Endodermal cell (in vitro differentiated cells): ENCODE results near the gene CALD1. TPM values are rescaled to one million over a fixed set of nuclear protein-coding genes. Genes with fewer than 3 reads are reported as not detected.

Experiments
- DNase-seq: peaks from one replicate; pipeline ENCODE4 v3.0.0-alpha.2; 2017
- H3K27ac ChIP-seq: 2 replicates; pipeline ENCODE4 v1.5.1; 2013; ENCODE audit warnings: mild to moderate bottlenecking, low read depth, low read length, moderate library complexity
- H3K27me3 ChIP-seq: 2 replicates; pipeline ENCODE4 v1.6.1; 2013; ENCODE audit warnings: mild to moderate bottlenecking, low read length, moderate library complexity; ENCODE audit not compliant: insufficient read depth, control insufficient read depth, poor library complexity, severe bottlenecking
- H3K36me3 ChIP-seq: 2 replicates; pipeline ENCODE4 v1.7.0; 2013; ENCODE audit warnings: mild to moderate bottlenecking, low read length, moderate library complexity; ENCODE audit not compliant: control insufficient read depth, insufficient read depth
- H3K4me1 ChIP-seq: one replicate; pipeline ENCODE4 v1.7.0; 2013; ENCODE audit warnings: low read length; ENCODE audit not compliant: control insufficient read depth, insufficient read depth
- H3K4me3 ChIP-seq: 2 replicates; pipeline ENCODE4 v1.5.1; 2013; ENCODE audit warnings: mild to moderate bottlenecking, low read length, moderate library complexity
- H3K9ac ChIP-seq: 2 replicates; pipeline ENCODE4 v1.6.1; 2013; ENCODE audit warnings: mild to moderate bottlenecking, low read length, moderate library complexity; ENCODE audit not compliant: poor library complexity, severe bottlenecking; ENCODE audit errors: extremely low read depth
- H3K9me3 ChIP-seq: 2 replicates; pipeline ENCODE4 v1.6.1; 2013; ENCODE audit warnings: mild to moderate bottlenecking, low read length, moderate library complexity; ENCODE audit not compliant: control insufficient read depth
- H3K27ac Mint-ChIP-seq: 2 replicates; pipeline ENCODE4 v1.8.0; 2020; ENCODE audit warnings: mixed read lengths
- H3K27me3 Mint-ChIP-seq: 2 replicates; pipeline ENCODE4 v1.8.0; 2021; ENCODE audit warnings: mild to moderate bottlenecking, mixed read lengths; ENCODE audit not compliant: insufficient read depth
- H3K36me3 Mint-ChIP-seq: 2 replicates; pipeline ENCODE4 v1.8.0; 2020; ENCODE audit warnings: low read depth, mixed read lengths
- H3K4me1 Mint-ChIP-seq: 2 replicates; pipeline ENCODE4 v1.8.0; 2020; ENCODE audit warnings: mixed read lengths
- H3K4me3 Mint-ChIP-seq: 2 replicates; pipeline ENCODE4 v1.8.0; 2020; ENCODE audit warnings: mild to moderate bottlenecking, moderate library complexity, mixed read lengths
- H3K9me3 Mint-ChIP-seq: 2 replicates; pipeline ENCODE4 v1.8.0; 2020; ENCODE audit warnings: mild to moderate bottlenecking, mixed read lengths
- WGBS, 2 experiments: methylation state at CpG; one replicate each; pipeline versions ENCODE4 v1.1.5 to v1.1.7; 2013; ENCODE audit warnings: missing lambda C conversion rate in 2 of 2, mixed read lengths in 1 of 2; ENCODE audit not compliant: insufficient coverage in 1 of 2, insufficient read length in 1 of 2; 5-methylcytosine and 5-hydroxymethylcytosine counted together
- total RNA-seq, 2 donors: library from RNA; stranded (reverse); fragmentation: NEBNext Ultra II Directional in 1 of 2; extraction: Animal tissue kit (Norgen Biotek cat#: 25700) in 1 of 2; gene quantifications; 2 replicates in 1 of 2; 3 replicates in 1 of 2; pipeline ENCODE4 v1.2.1, GENCODE V29; 2021
- TF ChIP-seq, protein P1 (sequence below): fragments of 200-600 bp; sonication (generic); conservative IDR thresholded peaks from 2 replicates; pipeline ENCODE4 v1.5.0; 2021; ENCODE audit warnings: antibody characterized with exemption, mild to moderate bottlenecking

The CALD1 gene
- total RNA-seq, 2 donors from 2014 or later = 111 to 132 TPM

DNA sequence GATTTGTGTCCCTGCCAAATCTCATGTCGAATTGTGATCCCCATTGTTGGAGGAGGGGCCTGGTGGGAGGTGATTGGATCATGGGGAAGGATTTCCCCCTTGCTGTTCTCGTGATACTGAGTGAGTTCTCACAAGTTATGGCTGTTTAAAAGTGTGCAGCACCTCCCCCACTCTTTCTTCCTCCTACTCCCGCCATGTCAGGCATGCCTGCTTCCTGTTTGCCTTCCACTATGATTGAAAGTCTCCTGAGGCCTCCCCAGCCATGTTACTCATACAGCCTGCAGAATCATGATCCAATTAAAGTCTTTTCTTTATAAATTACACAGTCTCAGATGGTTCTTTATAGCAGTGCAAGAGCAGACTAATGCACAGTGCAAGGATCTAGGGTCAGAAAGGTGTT is 75.4 kb downstream of the CALD1 start:
- peaks cover 4% of the 10 kb centered on the region for H3K36me3 ChIP-seq
- no peak overlapping the region for H3K9ac ChIP-seq
- H3K9me3 ChIP-seq = no peaks in the 10 kb centered on the region
- peaks cover 23% of the 10 kb centered on the region for H3K4me1 Mint-ChIP-seq
- no peaks in the 10 kb centered on the region for H3K27me3 ChIP-seq
- peak overlapping the region; percentile 8 for H3K27ac Mint-ChIP-seq
- H3K36me3 Mint-ChIP-seq = no peaks in the 10 kb centered on the region
- DNase-seq = no peak
- H3K27me3 Mint-ChIP-seq = peaks cover 9% of the 10 kb centered on the region
- H3K9me3 Mint-ChIP-seq = no peaks in the 10 kb centered on the region
- no peak overlapping the region for H3K4me3 Mint-ChIP-seq
- H3K4me3 ChIP-seq = no peak overlapping the region
- no peaks in the 10 kb centered on the region for H3K4me1 ChIP-seq
- H3K27ac ChIP-seq = no peak overlapping the region
- TF ChIP-seq, protein P1, sequence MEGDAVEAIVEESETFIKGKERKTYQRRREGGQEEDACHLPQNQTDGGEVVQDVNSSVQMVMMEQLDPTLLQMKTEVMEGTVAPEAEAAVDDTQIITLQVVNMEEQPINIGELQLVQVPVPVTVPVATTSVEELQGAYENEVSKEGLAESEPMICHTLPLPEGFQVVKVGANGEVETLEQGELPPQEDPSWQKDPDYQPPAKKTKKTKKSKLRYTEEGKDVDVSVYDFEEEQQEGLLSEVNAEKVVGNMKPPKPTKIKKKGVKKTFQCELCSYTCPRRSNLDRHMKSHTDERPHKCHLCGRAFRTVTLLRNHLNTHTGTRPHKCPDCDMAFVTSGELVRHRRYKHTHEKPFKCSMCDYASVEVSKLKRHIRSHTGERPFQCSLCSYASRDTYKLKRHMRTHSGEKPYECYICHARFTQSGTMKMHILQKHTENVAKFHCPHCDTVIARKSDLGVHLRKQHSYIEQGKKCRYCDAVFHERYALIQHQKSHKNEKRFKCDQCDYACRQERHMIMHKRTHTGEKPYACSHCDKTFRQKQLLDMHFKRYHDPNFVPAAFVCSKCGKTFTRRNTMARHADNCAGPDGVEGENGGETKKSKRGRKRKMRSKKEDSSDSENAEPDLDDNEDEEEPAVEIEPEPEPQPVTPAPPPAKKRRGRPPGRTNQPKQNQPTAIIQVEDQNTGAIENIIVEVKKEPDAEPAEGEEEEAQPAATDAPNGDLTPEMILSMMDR = no peak
- WGBS, 2 experiments = 80 to 93% methylated on average over 2 to 3 of the region's 3 CpGs

DNA sequence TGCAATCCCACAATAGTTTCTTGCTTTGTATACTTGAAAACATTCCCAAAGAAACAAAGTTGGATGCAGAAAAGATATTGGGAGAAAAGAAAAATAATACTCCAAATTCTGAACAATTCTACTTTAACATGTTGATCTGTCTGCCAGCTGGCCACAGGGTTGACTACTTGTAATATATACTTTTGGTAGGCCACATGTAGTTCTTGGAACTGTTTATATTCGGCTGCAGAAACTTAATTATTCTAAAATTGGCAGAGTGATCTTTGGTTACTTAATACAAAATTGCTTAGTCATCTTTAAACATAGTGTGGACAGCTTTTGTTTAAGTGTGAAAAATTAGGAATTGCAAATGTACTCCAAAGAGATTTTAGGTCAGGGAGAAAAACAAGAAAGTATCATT is 76.0 kb downstream of the CALD1 start:
- no peak overlapping the region for H3K27ac ChIP-seq
- H3K9me3 Mint-ChIP-seq = no peaks in the 10 kb centered on the region
- no peak for DNase-seq
- TF ChIP-seq, protein P1 = no peak
- no peaks in the 10 kb centered on the region for H3K4me1 ChIP-seq
- H3K27me3 Mint-ChIP-seq = peaks cover 9% of the 10 kb centered on the region
- peaks cover 4% of the 10 kb centered on the region for H3K36me3 ChIP-seq
- H3K9me3 ChIP-seq = no peaks in the 10 kb centered on the region
- H3K4me3 Mint-ChIP-seq = no peak overlapping the region
- no peaks in the 10 kb centered on the region for H3K36me3 Mint-ChIP-seq
- no peak overlapping the region for H3K9ac ChIP-seq
- 100% methylated on average over 1 of the region's 1 CpG; no CpG with 5 or more reads in 1 of the 2 experiments for WGBS, 2 experiments
- no peak overlapping the region for H3K27ac Mint-ChIP-seq
- H3K4me1 Mint-ChIP-seq = peaks cover 23% of the 10 kb centered on the region
- H3K4me3 ChIP-seq = no peak overlapping the region
- H3K27me3 ChIP-seq = no peaks in the 10 kb centered on the region

DNA sequence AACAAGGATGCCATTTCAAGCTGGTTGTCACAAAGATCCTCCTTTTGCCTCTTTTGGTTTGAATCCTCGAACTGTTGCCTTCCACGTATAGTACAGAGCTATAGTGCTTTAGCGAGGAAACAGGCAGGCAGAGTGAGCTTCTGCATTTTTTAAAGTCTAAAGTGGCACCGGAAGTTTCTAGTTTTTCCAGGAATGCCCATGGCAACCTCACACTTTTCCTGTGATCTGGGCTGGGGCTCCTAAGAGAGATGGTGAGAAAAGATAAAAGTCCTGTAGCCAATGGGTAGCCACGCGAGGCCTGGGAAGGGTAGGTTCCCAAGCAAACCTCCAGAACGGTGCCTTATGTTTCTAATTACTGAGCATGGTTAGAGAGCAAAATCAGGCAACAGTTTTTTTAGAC is 76.7 kb downstream of the CALD1 start:
- WGBS, 2 experiments = 89 to 90% methylated on average over 7 of the region's 7 CpGs
- H3K9me3 ChIP-seq = no peaks in the 10 kb centered on the region
- no peaks in the 10 kb centered on the region for H3K27me3 ChIP-seq
- no peak overlapping the region for H3K9ac ChIP-seq
- TF ChIP-seq, protein P1 = no peak
- Mint-ChIP-seq H3K9me3 (no peaks in the 10 kb centered on the region), H3K36me3 (no peaks in the 10 kb centered on the region), H3K27ac (no peak overlapping the region), H3K4me3 (no peak overlapping the region), H3K27me3 (peaks cover 7% of the 10 kb centered on the region), H3K4me1 (peaks cover 23% of the 10 kb centered on the region)
- H3K36me3 ChIP-seq = peaks cover 4% of the 10 kb centered on the region
- H3K4me3 ChIP-seq = no peak overlapping the region
- no peaks in the 10 kb centered on the region for H3K4me1 ChIP-seq
- no peak overlapping the region for H3K27ac ChIP-seq
- DNase-seq = no peak
